ENCODE data around the gene SRSF11. TPM values are rescaled to one million over a fixed set of nuclear protein-coding genes. Genes with fewer than 3 reads are reported as not detected.

Gene SRSF11
- total RNA-seq, 2 experiments from 2014 or later: 165 to 169 TPM

Other genes starting within 250 kb of the SRSF11 start
- gene LRRC40, start 15.8 kb upstream of the SRSF11 start, total RNA-seq: 10 to 100 TPM; 22.5 to 22.7 TPM
- 10 to 100 TPM; 25.0 to 26.8 TPM for gene ANKRD13C, start 133.3 kb downstream of the SRSF11 start, total RNA-seq
- 1 to 10 TPM; 4.1 to 5.9 TPM for gene CTH, start 189.9 kb downstream of the SRSF11 start, total RNA-seq